Transverse colon (tissue), 4 donors: ENCODE data around the gene GNAS. TPM values are rescaled to one million over a fixed set of nuclear protein-coding genes. Genes with fewer than 3 reads are reported as not detected.
A peak's percentile ranks its signal among the peaks of the same experiment; 100 is the strongest.

Experiments used
- DNase-seq: peaks from one replicate; pipeline ENCODE4 v3.0.0-alpha.2; 2019
- H3K27ac ChIP-seq, 4 donors: fragments of 200-600 bp; sonication (generic); 2 replicates each; pipeline ENCODE4 v1.5.1; 2016 to 2018; ENCODE audit warnings: inconsistent platforms in 4 of 4
- H3K27me3 ChIP-seq: fragments of 200-600 bp; sonication (generic); 2 replicates; pipeline ENCODE4 v1.5.1; 2017; ENCODE audit warnings: inconsistent platforms
- H3K36me3 ChIP-seq, 4 donors: fragments of 200-600 bp; sonication (generic); 2 replicates each; pipeline ENCODE4 v1.5.1; 2017 to 2019; ENCODE audit warnings: inconsistent platforms in 4 of 4
- H3K4me1 ChIP-seq, 4 donors: fragments of 200-600 bp; sonication (generic); 2 replicates each; pipeline ENCODE4 v1.5.1; 2017 to 2020; ENCODE audit warnings: inconsistent platforms in 4 of 4
- H3K4me3 ChIP-seq, 4 donors: fragments of 200-600 bp; sonication (generic); 1 replicate in 1 of 4; 2 replicates in 3 of 4; pipeline versions ENCODE4 v1.5.1 to v1.6.1; 2017 to 2019; ENCODE audit warnings: inconsistent platforms in 4 of 4
- H3K9me3 ChIP-seq, 2 donors: fragments of 200-600 bp; sonication (generic); 2 replicates each; pipeline ENCODE4 v1.5.1; 2017 to 2019; ENCODE audit warnings: inconsistent platforms in 2 of 2
- EP300 ChIP-seq: sonication (generic); formaldehyde crosslinking; IDR thresholded peaks from one replicate; pipeline ENCODE4 v1.6.1; 2017; ENCODE audit warnings: antibody characterized with exemption, low read depth
- POLR2A ChIP-seq: fragments of 450-650 bp; IDR thresholded peaks from one replicate; pipeline ENCODE4 v1.6.1; 2016; ENCODE audit warnings: antibody characterized with exemption, mild to moderate bottlenecking, moderate library complexity
- POLR2AphosphoS5 ChIP-seq, 3 donors: sonication (generic); formaldehyde crosslinking; IDR thresholded peaks; one replicate each; pipeline ENCODE4 v1.6.1; 2016; ENCODE audit warnings: antibody characterized with exemption in 3 of 3
- WGBS, 2 donors: methylation state at CpG; one replicate each; pipeline ENCODE4 v1.1.5; 2018; ENCODE audit warnings: low coverage in 1 of 2; 5-methylcytosine and 5-hydroxymethylcytosine counted together
- in situ Hi-C, 4 donors: fragments of 200-750 bp; cut with MboI; loops; one replicate each; pipeline versions ENCODE4 v1.15.0 to v1.15.1; 2017; ENCODE audit warnings: low sequenced_read_pairs in 3 of 4, low pct_ligation_motif_present in 1 of 4, low pct_unique_long_range_greater_than_20kb in 1 of 4
- intact Hi-C: fragments of 100-400 bp; cut with DNase I; formaldehyde crosslinking; loops from one replicate; pipeline ENCODE4 v1.15.1; 2023; ENCODE audit warnings: low total_unique reads
- total RNA-seq, 4 donors: library from RNA; depleted of rRNA; stranded (reverse); fragments of >200 nt; gene quantifications; one replicate each; pipeline ENCODE4 v1.1.0, GENCODE V29; 2016
- TF ChIP-seq, protein P1 (sequence below), 5 experiments: fragments of 200-600 bp in 3 of 5; fragments of 450-650 bp in 2 of 5; sonication (generic) in 3 of 5; IDR thresholded peaks; 1 replicate in 2 of 5; 2 replicates in 3 of 5; pipeline ENCODE4 v1.5.1; 2016 to 2017; ENCODE audit warnings: antibody characterized with exemption in 5 of 5, inconsistent platforms in 3 of 5, mild to moderate bottlenecking in 2 of 5, moderate library complexity in 1 of 5

GNAS gene
- total RNA-seq, 4 donors from 2014 or later: 501 to 716 (median 535) TPM

DNA sequence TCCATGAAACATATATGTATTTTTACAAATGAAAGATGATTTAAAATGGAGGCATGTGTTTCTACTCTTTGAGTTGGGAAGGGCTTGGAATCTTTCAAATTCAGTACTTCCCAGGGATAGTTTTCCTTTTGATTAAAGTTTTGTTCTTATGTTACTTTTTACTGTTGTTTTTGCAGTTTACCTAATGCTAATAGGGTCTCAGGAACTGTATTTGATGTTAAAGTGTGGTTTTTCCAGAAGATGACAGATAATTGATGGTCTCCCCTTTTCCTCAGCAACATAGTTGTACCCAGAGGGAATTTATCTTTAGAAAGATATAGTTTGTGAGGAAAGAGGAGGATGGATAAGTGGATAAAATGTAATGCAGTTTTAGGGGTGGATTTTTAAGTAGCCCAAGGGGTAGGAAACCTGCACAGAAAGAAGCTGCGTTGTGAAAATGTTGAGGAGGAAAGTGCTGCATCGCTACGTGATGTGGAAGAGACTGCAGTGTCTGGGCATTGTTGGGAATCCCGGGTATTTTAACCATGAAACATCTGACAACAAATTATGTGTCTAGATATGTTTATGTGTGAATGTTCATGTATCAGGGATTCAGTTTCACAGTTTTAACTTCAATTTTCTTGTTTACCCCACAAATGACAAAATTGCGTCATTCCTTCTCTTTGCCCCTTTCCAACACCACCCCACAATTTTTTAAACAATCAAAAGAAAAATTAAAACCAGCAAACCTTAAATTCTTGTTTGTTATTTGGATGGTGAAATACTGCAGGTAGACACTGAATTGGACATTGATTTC is 42.3 kb downstream of the GNAS start:
- in situ Hi-C loops: no loop called here
- TF ChIP-seq, protein P1, sequence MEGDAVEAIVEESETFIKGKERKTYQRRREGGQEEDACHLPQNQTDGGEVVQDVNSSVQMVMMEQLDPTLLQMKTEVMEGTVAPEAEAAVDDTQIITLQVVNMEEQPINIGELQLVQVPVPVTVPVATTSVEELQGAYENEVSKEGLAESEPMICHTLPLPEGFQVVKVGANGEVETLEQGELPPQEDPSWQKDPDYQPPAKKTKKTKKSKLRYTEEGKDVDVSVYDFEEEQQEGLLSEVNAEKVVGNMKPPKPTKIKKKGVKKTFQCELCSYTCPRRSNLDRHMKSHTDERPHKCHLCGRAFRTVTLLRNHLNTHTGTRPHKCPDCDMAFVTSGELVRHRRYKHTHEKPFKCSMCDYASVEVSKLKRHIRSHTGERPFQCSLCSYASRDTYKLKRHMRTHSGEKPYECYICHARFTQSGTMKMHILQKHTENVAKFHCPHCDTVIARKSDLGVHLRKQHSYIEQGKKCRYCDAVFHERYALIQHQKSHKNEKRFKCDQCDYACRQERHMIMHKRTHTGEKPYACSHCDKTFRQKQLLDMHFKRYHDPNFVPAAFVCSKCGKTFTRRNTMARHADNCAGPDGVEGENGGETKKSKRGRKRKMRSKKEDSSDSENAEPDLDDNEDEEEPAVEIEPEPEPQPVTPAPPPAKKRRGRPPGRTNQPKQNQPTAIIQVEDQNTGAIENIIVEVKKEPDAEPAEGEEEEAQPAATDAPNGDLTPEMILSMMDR (IDR thresholded peaks at IDR 0.05): no peak
- TF ChIP-seq EP300 (no peak), POLR2A (no peak), POLR2AphosphoS5 (IDR thresholded peaks at IDR 0.05) (no peak)
- WGBS, 2 donors: 20 to 52% methylated on average over 5 of the region's 5 CpGs

GRCh38 chr20:58895448-58896180 is 43.1 kb downstream of the GNAS start:
- intact Hi-C loops (loop anchor here (10.0 kb wide), 1 partner anchor 89 kb away; the partner anchor contains the start of gene NELFCD), in situ Hi-C loops (no loop called here)
- peaks cover 0 to 8% (median 0%) of the 10 kb centered on the region in 4 donors for H3K36me3 ChIP-seq
- no peaks in the 10 kb centered on the region for H3K9me3 ChIP-seq
- no peaks in the 10 kb centered on the region for H3K27me3 ChIP-seq
- peak overlapping the region in 3 of 4 donors; percentile 21 to 100 (median 26) for H3K27ac ChIP-seq
- DNase-seq: no peak
- no peak for TF ChIP-seq POLR2AphosphoS5 (IDR thresholded peaks at IDR 0.05)
- TF ChIP-seq POLR2A: no peak
- TF ChIP-seq, protein P1 (IDR thresholded peaks at IDR 0.05): no peak
- no peak for TF ChIP-seq EP300
- peak overlapping the region in 1 of 4 donors; percentile 17 for H3K4me3 ChIP-seq
- WGBS, 2 donors: 44 to 54% methylated on average over 10 to 13 of the region's 13 CpGs
- peaks cover 23 to 61% (median 30%) of the 10 kb centered on the region in 4 donors for H3K4me1 ChIP-seq

More for the DNA sequence above, 42.3 kb downstream of the GNAS start:
- H3K9me3 ChIP-seq: no peaks in the 10 kb centered on the region
- intact Hi-C loops: loop anchor here (5.0 to 10.0 kb wide), 3 partner anchors 90 to 243 kb away; partner anchors contain the start of genes ATP5F1E, NELFCD and STX16
- H3K27ac ChIP-seq: peak overlapping the region; percentile 21 to 100 (median 63)
- peaks cover 0 to 8% (median 0%) of the 10 kb centered on the region in 4 donors for H3K36me3 ChIP-seq
- H3K4me3 ChIP-seq: peak overlapping the region in 1 of 4 donors; percentile 8
- no peak for DNase-seq
- no peaks in the 10 kb centered on the region for H3K27me3 ChIP-seq
- peaks cover 23 to 66% (median 32%) of the 10 kb centered on the region in 4 donors for H3K4me1 ChIP-seq

GRCh38 chr20:58896820-58897219 is 44.3 kb downstream of the GNAS start:
- no peak for DNase-seq
- peaks cover 23 to 61% (median 30%) of the 10 kb centered on the region in 4 donors for H3K4me1 ChIP-seq
- in situ Hi-C loops (no loop called here), intact Hi-C loops (loop anchor here (10.0 kb wide), 1 partner anchor 88 kb away; the partner anchor contains the start of gene NELFCD)
- H3K27ac ChIP-seq: no peak overlapping the region
- no peak overlapping the region for H3K4me3 ChIP-seq
- H3K27me3 ChIP-seq: no peaks in the 10 kb centered on the region
- WGBS, 2 donors: 59 to 78% methylated on average over 2 to 3 of the region's 3 CpGs
- peaks cover 0 to 8% (median 0%) of the 10 kb centered on the region in 4 donors for H3K36me3 ChIP-seq
- no peaks in the 10 kb centered on the region for H3K9me3 ChIP-seq
- TF ChIP-seq POLR2AphosphoS5 (IDR thresholded peaks at IDR 0.05) (no peak), EP300 (no peak), POLR2A (no peak)
- TF ChIP-seq, protein P1 (IDR thresholded peaks at IDR 0.05): no peak

- WGBS, 2 donors: 63 to 64% methylated on average over 3 to 4 of the region's 4 CpGs
- peaks cover 0 to 8% (median 0%) of the 10 kb centered on the region in 4 donors for H3K36me3 ChIP-seq
- peaks cover 23 to 65% (median 30%) of the 10 kb centered on the region in 4 donors for H3K4me1 ChIP-seq
- no peak for DNase-seq
- H3K9me3 ChIP-seq: no peaks in the 10 kb centered on the region
- TF ChIP-seq, protein P1 (IDR thresholded peaks at IDR 0.05): no peak
- no peak for TF ChIP-seq POLR2AphosphoS5 (IDR thresholded peaks at IDR 0.05)
- TF ChIP-seq EP300: no peak
- TF ChIP-seq POLR2A: no peak
- H3K4me3 ChIP-seq: no peak overlapping the region
- intact Hi-C loops: loop anchor here (10.0 kb wide), 1 partner anchor 87 kb away; the partner anchor contains the start of gene NELFCD
- in situ Hi-C loops: no loop called here
- H3K27me3 ChIP-seq: no peaks in the 10 kb centered on the region
- H3K27ac ChIP-seq: peak overlapping the region in 2 of 4 donors; percentile 5 to 19
Observed at GRCh38 chr20:58897488-58897887, 45.0 kb downstream of the GNAS start.
